Heart right ventricle (tissue), 16 donors: ENCODE measurements around the gene SEC23B. TPM values are rescaled to one million over a fixed set of nuclear protein-coding genes. Genes with fewer than 3 reads are reported as not detected.

Experiments
- ATAC-seq, 8 donors: fragments of 200-7000 bp; cut with Tn5 transposase; one replicate each; pipeline ENCODE4 v1.9.1; 2020; ENCODE audit warnings: mild to moderate bottlenecking in 8 of 8, moderate library complexity in 8 of 8, moderate number of reproducible peaks in 1 of 8
- DNase-seq, 2 donors: peaks; one replicate each; pipeline ENCODE4 v3.0.0-alpha.2; 2020
- H3K27ac ChIP-seq, 10 donors: fragments of 200-600 bp; sonication (generic) in 2 of 10; one replicate each; pipeline versions ENCODE4 v1.5.0 to v1.8.0; 2020 to 2022; ENCODE audit warnings: mild to moderate bottlenecking in 3 of 10
- H3K27me3 ChIP-seq, 7 donors: fragments of 200-600 bp; one replicate each; pipeline ENCODE4 v1.8.0; 2021 to 2022; ENCODE audit warnings: mild to moderate bottlenecking in 2 of 7
- H3K36me3 ChIP-seq, 9 donors: fragments of 200-600 bp; sonication (generic) in 1 of 9; one replicate each; pipeline versions ENCODE4 v1.5.0 to v1.8.0; 2020 to 2022; ENCODE audit warnings: mild to moderate bottlenecking in 2 of 9
- H3K4me1 ChIP-seq, 9 donors: fragments of 200-600 bp; sonication (generic) in 1 of 9; one replicate each; pipeline versions ENCODE4 v1.5.0 to v1.8.0; 2020 to 2022; ENCODE audit warnings: mild to moderate bottlenecking in 4 of 9
- H3K4me3 ChIP-seq, 10 donors: fragments of 200-600 bp; sonication (generic) in 2 of 10; one replicate each; pipeline versions ENCODE4 v1.5.0 to v1.8.0; 2020 to 2022; ENCODE audit warnings: mild to moderate bottlenecking in 7 of 10, moderate library complexity in 2 of 10
- H3K9me3 ChIP-seq, 11 donors: fragments of 200-600 bp in 10 of 11; sonication (generic) in 2 of 11; one replicate each; pipeline versions ENCODE4 v1.5.0 to v1.8.0; 2013 to 2022; ENCODE audit warnings: mild to moderate bottlenecking in 2 of 11, control low read depth in 1 of 11, moderate library complexity in 1 of 11
- WGBS, 2 donors: extraction: QIAGEN DNeasy Blood & Tissue Kit; methylation state at CpG; one replicate each; pipeline ENCODE4 v1.1.7; 2013; ENCODE audit warnings: inconsistent platforms in 1 of 2; 5-methylcytosine and 5-hydroxymethylcytosine counted together
- intact Hi-C, 10 donors: fragments of 100-400 bp; cut with DNase I; formaldehyde crosslinking; loops; one replicate each; pipeline versions ENCODE4 v1.11.1 to v1.14.2; 2022
- polyA plus RNA-seq, 2 donors: library from polyadenylated mRNA; stranded (reverse); fragments of 200-250 nt; gene quantifications; one replicate each; pipeline ENCODE4 v1.2.3, GENCODE V29; 2013
- total RNA-seq, 10 donors: library from RNA; stranded (reverse); fragmentation: NEBNext Ultra II Directional in 3 of 10; extraction: Animal tissue kit (Norgen Biotek cat#: 25700) in 3 of 10; gene quantifications; one replicate each; pipeline versions ENCODE4 v1.2.1 to v1.2.4, GENCODE V29; 2021 to 2023
- TF ChIP-seq, protein P1 (sequence below), 9 donors: fragments of 200-600 bp; sonication (generic) in 2 of 9; IDR thresholded peaks; one replicate each; pipeline versions ENCODE4 v1.5.0 to v1.8.0; 2021 to 2022; ENCODE audit warnings: antibody characterized with exemption in 9 of 9, mild to moderate bottlenecking in 5 of 9, moderate library complexity in 1 of 9
- donor health status: Arrhythmogenic right ventricular cardiomyopathy.
- donor health status: ischemic (EF 13 %, LVEDD 7.1; RV severe dilation, severe dysfunction).
- donor health status: healthy with polysubstance abuse.
- donor health status: DM: no; HTN: yes; CAD: no.
- donor health status: DM: no; HTN: no; CAD: no.
- donor health status: ischemic (EF 25% LVEDD 6.9; RV normal size, moderate dysfunction).
- donor health status: ischemic (EF 25% LVEDD 5.7; RV mildly dilated, moderate dysfunction).
- donor health status: healthy.
- donor health status: DM: yes; HTN: yes; CAD: no.
- donor health status: Ischemic cardiomyopathy.
- donor health status: ischemic (EF 35%, LVEDD 5.7; RV mildly dilated, moderate dysfunction).
- donor health status: nonischemic (EF 11% LVEDD 7.7; RV severe dilation, severe dysfunction).
- donor health status: DM: yes; HTN: yes; CAD: no.
- donor health status: PGD.
- donor health status: ischemic (EF 29% LVEDD 5.4; RV normal size, mild dysfunction).
- donor health status: nonischemic (EF 23%, LVEDD 6.1; RV moderate dilation, normal function).

The SEC23B gene
- total and polyA plus RNA-seq, 12 donors, result 2.6 to 20.5 (median 10.6) TPM

GRCh38 chr20:18553746-18554145 is 46.0 kb downstream of the SEC23B start:
- Histone ChIP-seq H3K27me3 (no peaks in the 10 kb centered on the region), H3K4me1 (no peaks in the 10 kb centered on the region), H3K4me3 (no peak overlapping the region), H3K36me3 (peaks cover 0 to 100% (median 27%) of the 10 kb centered on the region in 9 donors), H3K9me3 (no peaks in the 10 kb centered on the region), H3K27ac (no peak overlapping the region)
- intact Hi-C loops, result loop anchor here in 1 of 10 donors (10.0 kb wide), 1 partner anchor 69 kb away; no protein-coding TSS in a partner anchor
- DNase-seq, result no peak
- WGBS, 2 donors, result 87 to 91% methylated on average over 8 of the region's 8 CpGs
- TF ChIP-seq, protein P1, sequence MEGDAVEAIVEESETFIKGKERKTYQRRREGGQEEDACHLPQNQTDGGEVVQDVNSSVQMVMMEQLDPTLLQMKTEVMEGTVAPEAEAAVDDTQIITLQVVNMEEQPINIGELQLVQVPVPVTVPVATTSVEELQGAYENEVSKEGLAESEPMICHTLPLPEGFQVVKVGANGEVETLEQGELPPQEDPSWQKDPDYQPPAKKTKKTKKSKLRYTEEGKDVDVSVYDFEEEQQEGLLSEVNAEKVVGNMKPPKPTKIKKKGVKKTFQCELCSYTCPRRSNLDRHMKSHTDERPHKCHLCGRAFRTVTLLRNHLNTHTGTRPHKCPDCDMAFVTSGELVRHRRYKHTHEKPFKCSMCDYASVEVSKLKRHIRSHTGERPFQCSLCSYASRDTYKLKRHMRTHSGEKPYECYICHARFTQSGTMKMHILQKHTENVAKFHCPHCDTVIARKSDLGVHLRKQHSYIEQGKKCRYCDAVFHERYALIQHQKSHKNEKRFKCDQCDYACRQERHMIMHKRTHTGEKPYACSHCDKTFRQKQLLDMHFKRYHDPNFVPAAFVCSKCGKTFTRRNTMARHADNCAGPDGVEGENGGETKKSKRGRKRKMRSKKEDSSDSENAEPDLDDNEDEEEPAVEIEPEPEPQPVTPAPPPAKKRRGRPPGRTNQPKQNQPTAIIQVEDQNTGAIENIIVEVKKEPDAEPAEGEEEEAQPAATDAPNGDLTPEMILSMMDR (IDR thresholded peaks at IDR 0.05), result no peak
- no peak for ATAC-seq

DNA sequence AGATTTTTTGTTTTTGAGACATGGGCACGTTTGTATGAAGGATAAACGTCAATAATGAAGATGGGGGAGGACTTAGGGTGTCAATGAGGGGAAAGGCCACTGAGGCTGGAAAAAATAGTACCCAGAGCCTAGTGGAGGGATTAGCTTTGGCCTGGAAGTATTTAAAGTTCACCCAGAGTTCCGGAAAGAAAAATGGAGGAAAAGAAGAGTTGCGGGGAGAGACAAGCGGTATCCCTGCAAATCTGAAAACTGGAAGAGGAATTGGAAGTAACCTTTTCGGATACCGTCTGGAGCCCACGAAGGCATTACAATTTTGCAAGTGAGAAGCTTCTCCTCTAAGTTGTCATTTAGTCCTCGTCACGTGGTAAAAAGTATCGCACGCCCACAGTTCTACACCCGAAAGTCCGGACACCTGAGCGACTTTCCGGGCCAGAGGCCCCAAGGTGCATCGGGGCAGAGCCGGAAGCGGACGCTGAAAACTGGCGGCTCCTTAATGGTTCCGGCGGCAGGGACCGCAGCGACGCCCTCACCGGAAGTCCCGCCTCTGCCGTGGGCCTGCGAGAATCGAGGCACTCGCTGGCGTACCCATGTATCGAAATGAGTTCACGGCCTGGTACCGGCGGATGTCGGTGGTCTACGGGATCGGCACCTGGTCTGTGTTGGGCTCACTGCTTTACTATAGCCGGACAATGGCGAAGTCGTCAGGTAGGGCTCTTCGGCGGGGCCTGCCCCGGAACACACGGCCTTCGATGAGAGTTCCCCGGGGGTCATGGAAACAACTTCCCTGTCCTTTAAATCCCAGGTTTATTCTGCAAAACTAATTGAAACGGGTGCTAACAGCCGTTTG is 59.4 kb downstream of the SEC23B start, which contains the start of gene SMIM26:
SMIM26 (plus strand) TSS at position 541 of the 847 bp plus-strand sequence; CDS start at position 588, 47 bp downstream.
- WGBS, 2 donors, result 0 to 1% methylated on average over 51 of the region's 51 CpGs
- peak; percentile 93 to 94 for DNase-seq
- peak within 1 kb of the TSS; percentile 42 to 94 (median 84) for H3K27ac ChIP-seq
- intact Hi-C loops, result loop anchor here in 5 of 10 donors (1.0 to 10.0 kb wide), 5 partner anchors 20 to 102 kb away; partner anchors contain the start of genes SEC23B (in 5 of the 5), DZANK1 (in 2 of the 5) and POLR3F (in 2 of the 5)
- H3K27me3 ChIP-seq, result no peaks in the 10 kb centered on the region
- TF ChIP-seq, protein P1 (IDR thresholded peaks at IDR 0.05), result no peak
- no peaks in the 10 kb centered on the region for H3K9me3 ChIP-seq
- H3K4me1 ChIP-seq, result peaks cover 0 to 20% (median 12%) of the 10 kb centered on the region in 9 donors
- peak; percentile 99 to 100 (median 100) for ATAC-seq
- peak within 1 kb of the TSS; percentile 44 to 86 (median 77) for H3K4me3 ChIP-seq
- H3K36me3 ChIP-seq, result peaks cover 0 to 40% (median 4%) of the 10 kb centered on the region in 9 donors

- DNase-seq (no peak), ATAC-seq (peak in 6 of 8 donors; percentile 4 to 31 (median 21))
- TF ChIP-seq, protein P1 (IDR thresholded peaks at IDR 0.05), result no peak
- Histone ChIP-seq H3K4me1 (peaks cover 0 to 20% (median 12%) of the 10 kb centered on the region in 9 donors), H3K27me3 (no peaks in the 10 kb centered on the region), H3K4me3 (peak overlapping the region; percentile 44 to 86 (median 77)), H3K36me3 (peaks cover 0 to 34% (median 0%) of the 10 kb centered on the region in 9 donors), H3K27ac (peak overlapping the region; percentile 42 to 94 (median 84)), H3K9me3 (no peaks in the 10 kb centered on the region)
- 4 to 8% methylated on average over 6 of the region's 6 CpGs for WGBS, 2 donors
- intact Hi-C loops, result loop anchor here in 5 of 10 donors (1.0 to 10.0 kb wide), 5 partner anchors 19 to 103 kb away; partner anchors contain the start of genes SEC23B (in 5 of the 5), DZANK1 (in 2 of the 5) and POLR3F (in 2 of the 5)
Observed at GRCh38 chr20:18567739-18568091, 60.0 kb downstream of the SEC23B start.

DNA sequence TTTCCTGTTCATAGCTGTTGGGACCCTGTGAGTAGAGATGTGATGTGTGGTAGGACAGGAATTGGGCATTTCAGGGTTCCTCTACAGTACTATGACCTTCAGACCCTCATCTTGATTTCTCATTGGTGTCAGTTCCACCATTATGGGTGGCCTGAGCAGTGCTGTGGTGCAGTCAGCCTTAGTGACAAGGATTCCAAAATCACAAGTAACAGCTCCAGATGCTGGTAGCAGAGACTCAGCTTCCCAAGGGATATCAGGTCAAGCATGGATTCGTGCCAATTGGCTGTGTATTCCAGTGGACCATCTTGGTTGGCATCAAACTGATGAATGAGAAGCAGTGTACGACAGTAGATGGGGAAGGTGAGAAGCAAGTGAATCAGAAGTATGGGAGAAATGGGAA is 63.3 kb downstream of the SEC23B start:
- Histone ChIP-seq H3K27ac (no peak overlapping the region), H3K9me3 (no peaks in the 10 kb centered on the region), H3K27me3 (no peaks in the 10 kb centered on the region), H3K4me3 (no peak overlapping the region), H3K36me3 (peaks cover 0 to 32% (median 0%) of the 10 kb centered on the region in 9 donors), H3K4me1 (peaks cover 0 to 20% (median 12%) of the 10 kb centered on the region in 9 donors)
- intact Hi-C loops, result no loop called here
- ATAC-seq, result no peak
- DNase-seq, result no peak
- TF ChIP-seq, protein P1 (IDR thresholded peaks at IDR 0.05), result no peak
- 97 to 99% methylated on average over 2 of the region's 2 CpGs for WGBS, 2 donors
